WTC11 (cell line): Measurements from ENCODE around the gene INPP5F. TPM values are rescaled to one million over a fixed set of nuclear protein-coding genes. Genes with fewer than 3 reads are reported as not detected.
A peak's percentile ranks its signal among the peaks of the same experiment; 100 is the strongest.

ENCODE experiments used
- AR ChIP-seq: fragments of 250-450 bp; sonication (Bioruptor Pico); IDR thresholded peaks from 2 replicates; pipeline ENCODE4 v1.9.0; 2021; ENCODE audit warnings: mild to moderate bottlenecking
- CREB1 ChIP-seq: sonication (generic); formaldehyde crosslinking; IDR thresholded peaks from 2 replicates; pipeline ENCODE4 v1.8.0; 2023; ENCODE audit warnings: mild to moderate bottlenecking, missing genetic modification reagents
- E2F1 ChIP-seq: sonication (generic); formaldehyde crosslinking; IDR thresholded peaks from 2 replicates; pipeline ENCODE4 v1.8.0; 2022; ENCODE audit warnings: mild to moderate bottlenecking, missing genetic modification reagents
- E2F4 ChIP-seq: sonication (generic); formaldehyde crosslinking; IDR thresholded peaks from 2 replicates; pipeline ENCODE4 v1.8.1; 2022; ENCODE audit warnings: low read depth, mild to moderate bottlenecking, moderate library complexity, missing genetic modification reagents, borderline replicate concordance
- ERG ChIP-seq: fragments of 250-450 bp; sonication (Bioruptor Pico); IDR thresholded peaks from 2 replicates; pipeline ENCODE4 v1.8.0; 2021; ENCODE audit warnings: mild to moderate bottlenecking
- ETV6 ChIP-seq: sonication (generic); formaldehyde crosslinking; IDR thresholded peaks from 2 replicates; pipeline ENCODE4 v1.8.1; 2022; ENCODE audit warnings: mild to moderate bottlenecking, missing genetic modification reagents
- FOXK1 ChIP-seq: sonication (generic); formaldehyde crosslinking; IDR thresholded peaks from 2 replicates; pipeline ENCODE4 v1.8.0; 2022; ENCODE audit warnings: mild to moderate bottlenecking, moderate library complexity, missing genetic modification reagents
- FOXP1 ChIP-seq: sonication (generic); formaldehyde crosslinking; IDR thresholded peaks from 2 replicates; pipeline ENCODE4 v1.8.0; 2022; ENCODE audit warnings: missing genetic modification reagents, mild to moderate bottlenecking, moderate library complexity, borderline replicate concordance
- GABPB1 ChIP-seq: sonication (generic); formaldehyde crosslinking; IDR thresholded peaks from 2 replicates; pipeline ENCODE4 v1.8.1; 2023; ENCODE audit warnings: mild to moderate bottlenecking, missing genetic modification reagents
- GRHL2 ChIP-seq: fragments of 250-450 bp; sonication (Bioruptor Pico); IDR thresholded peaks from 2 replicates; pipeline ENCODE4 v1.8.0; 2022; ENCODE audit warnings: mild to moderate bottlenecking, moderate library complexity; ENCODE audit not compliant: insufficient replicate concordance, severe bottlenecking
- IRF2 ChIP-seq: sonication (generic); formaldehyde crosslinking; IDR thresholded peaks from 2 replicates; pipeline ENCODE4 v1.8.0; 2022; ENCODE audit warnings: low read depth, missing genetic modification reagents, borderline replicate concordance
- MYBL2 ChIP-seq: sonication (generic); formaldehyde crosslinking; IDR thresholded peaks from 2 replicates; pipeline ENCODE4 v1.8.1; 2023; ENCODE audit warnings: mild to moderate bottlenecking, moderate library complexity, missing genetic modification reagents
- NR1H2 ChIP-seq: sonication (generic); formaldehyde crosslinking; IDR thresholded peaks from 2 replicates; pipeline ENCODE4 v1.9.0; 2021; ENCODE audit warnings: mild to moderate bottlenecking, moderate library complexity, missing genetic modification reagents
- PRRX2 ChIP-seq: fragments of 250-450 bp; sonication (Bioruptor Pico); IDR thresholded peaks from 2 replicates; pipeline ENCODE4 v1.8.0; 2021; ENCODE audit warnings: mild to moderate bottlenecking
- SMAD4 ChIP-seq: sonication (generic); formaldehyde crosslinking; IDR thresholded peaks from 2 replicates; pipeline ENCODE4 v1.8.0; 2022; ENCODE audit warnings: mild to moderate bottlenecking, missing genetic modification reagents
- TEAD4 ChIP-seq: sonication (generic); formaldehyde crosslinking; IDR thresholded peaks from 2 replicates; pipeline ENCODE4 v1.8.0; 2022; ENCODE audit warnings: mild to moderate bottlenecking, missing genetic modification reagents
- TP53 ChIP-seq: sonication (generic); formaldehyde crosslinking; IDR thresholded peaks from 2 replicates; pipeline ENCODE4 v1.8.1; 2023; ENCODE audit warnings: mild to moderate bottlenecking, missing genetic modification reagents
- USF2 ChIP-seq: sonication (generic); formaldehyde crosslinking; IDR thresholded peaks from 2 replicates; pipeline ENCODE4 v1.8.1; 2023; ENCODE audit warnings: mild to moderate bottlenecking, missing genetic modification reagents, moderate library complexity
- ZMAT4 ChIP-seq: fragments of 250-450 bp; sonication (Bioruptor Pico); IDR thresholded peaks from 2 replicates; pipeline ENCODE4 v1.9.0; 2021; ENCODE audit warnings: mild to moderate bottlenecking
- ZNF219 ChIP-seq: sonication (generic); formaldehyde crosslinking; IDR thresholded peaks from 2 replicates; pipeline ENCODE4 v1.8.0; 2023; ENCODE audit warnings: missing genetic modification reagents, mild to moderate bottlenecking, borderline replicate concordance
- ZNF263 ChIP-seq: sonication (generic); formaldehyde crosslinking; IDR thresholded peaks from 2 replicates; pipeline ENCODE4 v1.8.1; 2022; ENCODE audit warnings: low read depth, mild to moderate bottlenecking, moderate library complexity, missing genetic modification reagents
- ZNF281 ChIP-seq: sonication (generic); formaldehyde crosslinking; IDR thresholded peaks from 2 replicates; pipeline ENCODE4 v1.8.0; 2023; ENCODE audit warnings: mild to moderate bottlenecking, missing genetic modification reagents
- ZNF317 ChIP-seq: sonication (generic); formaldehyde crosslinking; IDR thresholded peaks from 2 replicates; pipeline ENCODE4 v1.8.1; 2023; ENCODE audit warnings: low read depth, mild to moderate bottlenecking, moderate library complexity, missing genetic modification reagents, borderline replicate concordance
- ZNF425 ChIP-seq: fragments of 250-450 bp; sonication (Bioruptor Pico); conservative IDR thresholded peaks from 2 replicates; pipeline ENCODE4 v1.9.0; 2021; ENCODE audit warnings: mild to moderate bottlenecking
- ZNF671 ChIP-seq: fragments of 250-450 bp; sonication (Bioruptor Pico); IDR thresholded peaks from 2 replicates; pipeline ENCODE4 v1.8.0; 2021; ENCODE audit warnings: mild to moderate bottlenecking
- total RNA-seq: library from RNA; stranded (reverse); gene quantifications from 3 replicates; pipeline ENCODE4 v1.2.3, GENCODE V29; 2021

INPP5F gene
- total RNA-seq, 1 experiment from 2014 or later, result 83.3 TPM

- TF ChIP-seq FOXK1 (CRISPR knock-in tag) (peak; percentile 38; the same call in 1 of the 2 replicates), SMAD4 (CRISPR knock-in tag) (no peak), MYBL2 (CRISPR knock-in tag) (peak; percentile 92), USF2 (peak; percentile 41), ZNF425 (CRISPR knock-in tag) (no peak), E2F4 (peak; percentile 81; the same call in 1 of the 2 replicates), TP53 (CRISPR knock-in tag) (peak; percentile 94), FOXP1 (CRISPR knock-in tag) (peak; percentile 97), NR1H2 (no peak), CREB1 (no peak; the same call in 1 of the 2 replicates), ZNF671 (CRISPR knock-in tag) (no peak), ZNF219 (0 out of 2 replicates have a peak, but pooled peaks have one; percentile 71), PRRX2 (CRISPR knock-in tag) (no peak), ZNF281 (CRISPR knock-in tag) (peak; percentile 80), GABPB1 (no peak), E2F1 (peak; percentile 53; the same call in 1 of the 2 replicates), ZNF317 (CRISPR knock-in tag) (peak; percentile 68), ZMAT4 (CRISPR knock-in tag) (no peak), GRHL2 (no peak), ERG (CRISPR knock-in tag) (no peak), TEAD4 (CRISPR knock-in tag) (peak; percentile 82), ETV6 (CRISPR knock-in tag) (peak; percentile 72; the same call in 1 of the 2 replicates), AR (CRISPR knock-in tag) (no peak), ZNF263 (peak; percentile 66; the same call in 1 of the 2 replicates), IRF2 (CRISPR knock-in tag) (no peak)
These were observed 92.4 kb downstream of the INPP5F start (continued) for GRCh38 chr10:119817991-119818888.
